GM19467 (cell line): ENCODE data around the gene LRRC27.

ENCODE experiments used
- ATAC-seq: cut with Tn5 transposase; IDR thresholded peaks from one replicate; pipeline ENCODE4 v1.9.1; 2021; ENCODE audit warnings: mild to moderate bottlenecking, moderate library complexity; ENCODE audit not compliant: unreplicated experiment

The LRRC27 gene

DNA sequence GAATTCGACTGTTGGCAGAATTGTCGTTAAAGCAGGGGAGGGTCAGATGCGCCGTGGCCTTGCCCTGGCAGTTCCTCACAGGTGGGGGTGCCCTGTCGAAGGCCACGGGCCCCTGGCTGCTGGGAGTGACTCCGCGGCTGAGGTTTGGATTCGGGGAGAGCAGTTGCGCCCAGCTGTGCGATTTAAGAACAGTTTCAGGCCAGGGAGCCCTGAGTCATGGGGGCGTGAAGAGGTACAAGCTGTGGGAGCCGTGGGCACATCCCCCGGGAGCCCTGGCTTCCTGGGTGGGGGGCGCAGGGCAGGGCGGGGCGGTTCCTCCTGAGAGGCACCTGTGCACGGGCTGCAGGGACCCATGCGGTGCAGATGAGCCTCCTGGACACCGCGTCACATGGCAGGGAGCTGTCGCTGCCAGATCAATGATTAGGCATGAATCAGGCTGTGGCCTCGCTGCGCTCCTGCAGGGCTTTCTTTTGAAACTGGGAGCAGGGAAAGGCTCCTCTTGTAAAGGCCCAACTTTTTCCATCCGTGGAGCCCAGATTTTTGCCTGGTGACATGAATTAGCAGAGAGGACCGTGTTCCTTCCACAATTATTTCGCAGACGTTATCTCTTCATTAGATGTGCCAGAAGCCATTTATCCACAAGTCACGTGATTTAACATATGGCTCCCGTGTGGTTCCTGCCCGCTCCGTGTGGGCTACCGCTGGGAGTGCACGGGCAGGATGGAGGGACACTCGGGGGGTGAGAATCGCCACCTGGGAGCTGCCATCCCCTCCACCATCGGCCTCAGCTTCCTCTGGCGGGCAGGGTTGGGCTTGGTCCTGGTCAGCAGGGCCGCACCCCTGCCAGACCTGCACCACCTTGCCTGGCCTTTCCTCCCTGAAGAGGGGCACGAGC is 65.9 kb downstream of the LRRC27 start:
- ATAC-seq = no peak

DNA sequence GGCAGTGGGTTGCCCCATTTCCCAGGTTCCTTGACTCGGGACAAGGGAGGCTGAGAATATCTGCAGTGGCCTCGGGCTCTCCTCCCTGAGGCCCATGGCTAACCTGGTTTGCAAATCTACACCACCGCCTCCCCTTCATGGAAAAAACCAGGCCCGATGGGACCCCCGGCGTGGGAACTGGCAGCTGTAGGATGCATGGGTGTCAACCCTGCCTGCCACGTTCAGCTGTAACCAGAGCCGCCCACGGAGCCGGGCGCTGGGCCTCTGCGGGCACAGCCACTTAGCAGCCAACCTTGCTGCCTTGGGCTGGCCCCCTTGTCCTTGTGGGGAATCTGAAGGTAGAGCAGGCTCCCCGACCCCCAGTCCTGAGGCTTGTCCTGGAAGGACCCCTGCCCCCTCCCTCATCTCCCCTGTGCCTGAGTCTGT is 66.6 kb downstream of the LRRC27 start:
- no peak for ATAC-seq

- ATAC-seq = no peak
These were observed 67.4 kb downstream of the LRRC27 start for GRCh38 chr10:132399117-132400035.

DNA sequence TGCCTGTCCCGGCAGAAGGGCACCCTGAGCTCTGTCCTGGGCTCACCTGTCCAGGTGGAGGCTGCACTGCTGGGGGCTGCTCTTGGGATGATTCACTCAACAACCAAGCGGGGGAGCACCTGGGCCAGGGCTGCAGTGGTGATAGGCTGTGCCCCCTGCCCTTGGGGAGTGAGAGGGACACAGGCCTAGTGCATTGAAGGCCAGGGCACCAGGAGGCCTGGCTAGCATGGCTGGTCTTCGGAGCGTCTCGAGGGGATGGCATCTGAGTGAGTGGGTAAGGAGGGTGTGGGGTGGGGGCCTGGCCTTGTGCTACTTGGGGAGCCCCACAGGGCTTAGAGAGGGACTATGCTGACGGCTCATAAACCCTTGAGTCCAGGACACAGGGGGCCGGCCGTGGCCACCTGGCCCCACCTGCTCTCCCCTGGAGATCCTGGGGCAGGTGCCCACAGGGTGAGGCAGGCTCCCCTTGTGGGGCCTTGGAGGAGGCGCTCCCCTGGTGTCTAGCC is 68.1 kb downstream of the LRRC27 start:
- no peak for ATAC-seq

- ATAC-seq = no peak
These were observed 68.7 kb downstream of the LRRC27 start for GRCh38 chr10:132400547-132401151.

DNA sequence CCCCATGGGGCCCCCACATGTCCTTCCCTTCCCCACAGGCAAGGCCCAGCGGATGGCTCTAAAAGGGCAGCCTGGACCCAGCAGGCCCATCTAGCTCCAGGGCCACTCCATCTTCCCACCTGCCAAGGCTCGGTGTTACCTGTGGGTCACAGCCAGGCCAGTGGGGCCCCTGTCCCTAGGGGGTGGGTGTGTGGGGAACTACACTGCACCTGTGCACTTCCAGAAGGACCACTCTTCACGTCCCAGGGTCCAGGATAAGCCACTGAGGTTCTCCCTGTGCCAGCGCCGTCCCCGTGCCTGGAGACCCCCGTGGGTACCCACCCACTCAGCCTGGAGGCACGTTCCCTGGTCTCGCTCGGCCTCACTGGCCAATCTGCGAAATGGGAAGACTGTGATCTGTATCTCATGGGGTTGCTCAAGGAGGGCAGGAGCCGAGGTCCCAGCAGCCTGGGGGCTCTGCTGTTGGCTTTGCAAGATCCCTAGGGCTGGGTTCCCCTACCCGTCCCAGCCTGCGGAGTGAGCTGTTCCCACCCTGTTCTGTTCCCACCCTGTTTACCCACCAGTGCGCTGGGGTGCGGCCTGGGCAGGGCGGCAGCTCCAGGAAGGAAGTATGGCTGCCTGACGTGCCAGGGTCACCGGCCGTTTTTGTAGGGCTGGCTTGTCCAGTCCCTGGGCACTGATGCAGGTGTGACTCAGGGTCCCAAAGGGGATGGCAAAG is 69.6 kb downstream of the LRRC27 start:
- no peak for ATAC-seq

- ATAC-seq = no peak
These were observed 70.8 kb downstream of the LRRC27 start for GRCh38 chr10:132402781-132403241.

DNA sequence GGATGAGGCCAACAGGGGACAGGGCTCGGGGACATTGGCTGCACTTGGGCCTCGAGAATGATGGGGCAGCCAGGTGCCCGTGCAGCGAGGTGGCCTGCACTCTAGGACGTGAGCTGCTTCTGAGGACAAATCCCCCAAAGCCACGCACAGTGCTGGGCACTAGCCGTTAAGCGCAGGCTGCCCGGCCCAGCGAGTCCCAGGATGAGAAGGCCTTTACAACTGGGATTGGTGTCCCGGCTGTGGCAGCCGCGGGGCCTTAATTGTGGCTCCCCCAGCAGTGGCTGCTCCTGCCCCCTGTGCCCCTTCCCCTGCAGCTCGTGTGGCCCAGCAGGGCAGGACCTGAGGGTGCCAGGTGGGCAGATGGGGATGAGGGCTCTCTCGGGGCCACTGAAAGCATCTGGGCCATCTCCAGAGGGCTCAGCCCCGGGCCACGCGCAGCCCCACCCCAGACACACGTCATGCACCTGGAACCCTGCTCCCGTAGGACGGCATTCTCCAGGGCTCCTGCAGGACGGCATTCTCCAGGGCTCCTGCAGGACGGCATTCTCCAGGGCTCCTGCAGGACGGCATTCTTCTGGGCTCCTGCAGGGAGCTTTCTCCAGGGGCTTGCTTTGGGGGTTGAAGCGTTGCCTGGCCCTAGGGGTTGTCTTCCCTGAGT is 71.6 kb downstream of the LRRC27 start:
- ATAC-seq = no peak

DNA sequence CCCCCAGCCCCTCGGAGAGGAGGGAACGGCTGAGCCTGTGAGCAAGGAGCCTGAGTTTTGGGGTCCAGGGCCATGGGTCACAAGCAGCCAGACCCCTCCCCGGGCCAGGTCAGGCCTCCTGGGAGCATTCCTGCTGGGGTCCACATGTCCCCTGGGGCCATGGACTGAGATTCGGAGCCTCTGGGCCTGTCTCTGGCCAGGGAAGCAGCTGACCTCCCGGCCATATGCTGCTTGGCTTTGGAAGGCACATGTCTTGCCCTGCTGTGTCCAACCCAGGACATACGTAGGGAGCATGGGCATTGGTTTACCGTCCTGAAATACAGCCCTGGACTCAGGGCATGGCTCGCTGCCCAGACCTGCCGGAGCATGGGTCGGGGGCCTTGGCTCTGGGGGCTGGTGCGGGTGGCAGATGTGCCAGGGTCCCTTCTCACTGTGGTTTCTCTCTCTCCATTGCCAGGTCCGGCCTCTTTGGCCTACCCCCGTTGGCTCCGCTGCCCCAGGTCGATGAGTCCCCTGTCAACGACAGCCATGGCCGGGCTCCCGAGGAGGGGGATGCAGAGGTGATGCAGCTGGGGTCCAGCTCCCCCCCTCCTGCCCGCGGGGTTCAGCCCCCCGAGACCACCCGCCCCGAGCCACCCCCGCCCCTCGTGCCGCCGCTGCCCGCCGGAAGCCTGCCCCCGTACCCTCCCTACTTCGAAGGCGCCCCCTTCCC is 72.3 kb downstream of the LRRC27 start:
- ATAC-seq = no peak

GRCh38 chr10:132404911-132405462 is 73.0 kb downstream of the LRRC27 start:
- no peak for ATAC-seq

DNA sequence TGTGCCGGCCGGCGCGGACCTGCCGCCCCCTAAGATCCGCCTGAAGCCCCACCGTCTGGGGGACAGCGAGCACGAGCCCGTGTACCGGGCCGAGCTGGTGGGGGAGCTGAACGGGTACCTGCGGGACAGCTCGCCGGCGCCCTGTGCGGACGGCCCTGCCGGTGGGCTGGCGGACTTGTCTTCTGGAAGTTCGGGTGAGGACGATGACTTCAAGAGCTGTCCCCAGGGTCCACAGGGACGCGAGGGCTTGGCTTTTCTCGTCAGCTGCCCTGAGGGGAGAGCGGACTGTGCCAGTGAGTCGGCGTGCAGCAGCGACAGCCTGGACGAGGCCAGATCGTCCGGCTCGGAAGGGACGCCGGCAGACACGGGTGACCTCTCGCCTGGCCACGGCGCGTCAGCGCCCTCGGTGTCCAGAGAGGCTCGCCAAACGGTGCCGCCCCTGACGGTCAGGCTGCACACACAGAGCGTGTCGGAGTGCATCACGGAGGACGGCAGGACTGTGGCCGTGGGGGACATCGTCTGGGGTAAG is 73.5 kb downstream of the LRRC27 start:
- ATAC-seq = no peak

GRCh38 chr10:132406181-132406580 is 74.2 kb downstream of the LRRC27 start:
- ATAC-seq = no peak

DNA sequence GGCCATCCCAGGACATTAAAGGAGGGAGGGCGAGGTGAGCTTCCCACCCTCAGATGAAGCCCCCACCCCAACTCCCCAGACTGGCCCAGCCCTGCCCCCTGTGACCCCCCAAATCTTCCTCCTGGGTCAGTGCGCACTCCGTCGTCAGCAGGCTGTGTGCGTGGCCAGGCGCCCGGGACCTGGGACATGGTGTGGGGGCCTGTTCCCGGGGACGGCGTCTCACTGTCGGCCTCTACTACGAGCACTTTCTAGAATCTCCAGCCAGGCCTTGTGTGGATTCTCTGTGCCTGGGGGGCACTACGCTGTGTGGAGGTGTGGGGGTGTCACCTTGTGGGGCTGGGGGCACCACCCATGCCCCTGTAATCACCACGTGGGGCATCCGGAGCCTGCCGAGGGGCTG is 74.8 kb downstream of the LRRC27 start:
- ATAC-seq = no peak

DNA sequence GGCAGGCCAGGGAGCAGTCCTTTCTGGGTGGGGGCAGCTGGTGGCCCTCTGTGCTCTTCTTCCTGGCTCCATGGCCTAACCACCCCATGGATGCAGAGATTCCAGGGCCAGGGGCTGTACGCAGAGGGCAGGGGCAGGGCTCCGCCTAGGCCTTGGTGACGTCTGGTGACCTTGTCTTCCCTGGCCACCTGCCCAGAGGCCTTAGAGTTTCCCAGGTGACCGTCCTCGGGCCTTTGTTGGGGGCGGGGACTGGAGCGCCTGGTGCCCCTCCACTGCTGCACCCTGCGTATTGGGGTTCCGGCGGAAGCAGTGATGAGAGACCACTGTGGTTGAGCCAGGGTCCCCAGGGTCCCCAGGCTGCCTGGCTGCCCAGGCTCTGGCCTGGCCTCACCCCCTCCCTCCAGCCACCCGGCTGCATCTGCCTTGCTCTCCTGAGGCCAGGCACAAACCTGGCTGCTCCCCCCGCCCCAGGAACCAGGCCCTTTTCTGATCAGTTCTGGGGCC is 75.3 kb downstream of the LRRC27 start:
- no peak for ATAC-seq

DNA sequence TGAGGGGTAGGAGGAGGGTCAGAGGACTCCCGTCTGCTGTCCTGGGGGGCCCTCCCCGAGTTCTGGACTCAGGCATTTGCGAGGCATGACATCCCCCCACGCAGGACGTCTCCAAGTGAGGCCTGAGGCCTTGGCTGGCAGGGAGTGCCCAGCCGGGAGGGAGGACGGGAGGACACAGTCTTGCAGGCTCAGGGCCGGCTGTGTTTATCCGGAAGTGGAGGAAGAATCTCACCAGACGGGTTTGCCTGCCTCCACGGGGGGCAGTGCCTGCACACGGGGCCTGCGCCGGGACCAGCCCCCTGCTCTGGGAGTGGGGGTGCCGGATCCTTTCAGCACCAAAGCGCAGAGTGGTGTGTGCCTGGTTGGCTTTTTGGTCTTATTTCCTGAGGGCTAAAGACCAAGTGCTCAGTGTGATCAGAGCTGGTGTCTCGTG is 75.9 kb downstream of the LRRC27 start:
- ATAC-seq = no peak

GRCh38 chr10:132408367-132408781 is 76.4 kb downstream of the LRRC27 start:
- ATAC-seq = no peak

GRCh38 chr10:132408823-132409666 is 77.1 kb downstream of the LRRC27 start:
- no peak for ATAC-seq

GRCh38 chr10:132409667-132410028 is 77.7 kb downstream of the LRRC27 start:
- ATAC-seq = no peak
